GM12872 (cell line): ENCODE measurements around the gene CDADC1.

Experiments used
- TF ChIP-seq, protein P1 (sequence below): IDR thresholded peaks from 3 replicates; pipeline ENCODE4 v1.5.1; 2011; ENCODE audit warnings: low read depth, mild to moderate bottlenecking, low read length, moderate library complexity; ENCODE audit not compliant: insufficient read depth

The CDADC1 gene

DNA sequence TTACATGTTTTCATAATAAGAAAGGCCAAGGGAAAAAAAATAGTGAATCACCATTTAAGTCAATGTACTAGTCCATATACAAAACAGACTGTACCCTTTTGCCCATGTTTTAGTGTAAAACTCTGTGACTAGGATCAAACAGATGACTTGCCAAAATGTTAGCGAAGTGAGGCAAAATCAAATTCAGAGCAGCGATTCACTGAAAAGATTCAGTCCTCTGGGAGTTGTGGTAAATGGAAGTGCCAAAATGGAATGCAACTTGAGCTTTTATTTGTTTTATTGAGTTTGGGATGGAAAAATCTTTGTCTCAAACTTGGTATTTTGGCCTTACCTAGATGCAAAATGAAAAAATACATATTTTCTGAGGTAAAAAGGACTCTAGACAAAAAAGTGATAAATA lies 9.1 kb downstream of the CDADC1 start:
- TF ChIP-seq, protein P1, sequence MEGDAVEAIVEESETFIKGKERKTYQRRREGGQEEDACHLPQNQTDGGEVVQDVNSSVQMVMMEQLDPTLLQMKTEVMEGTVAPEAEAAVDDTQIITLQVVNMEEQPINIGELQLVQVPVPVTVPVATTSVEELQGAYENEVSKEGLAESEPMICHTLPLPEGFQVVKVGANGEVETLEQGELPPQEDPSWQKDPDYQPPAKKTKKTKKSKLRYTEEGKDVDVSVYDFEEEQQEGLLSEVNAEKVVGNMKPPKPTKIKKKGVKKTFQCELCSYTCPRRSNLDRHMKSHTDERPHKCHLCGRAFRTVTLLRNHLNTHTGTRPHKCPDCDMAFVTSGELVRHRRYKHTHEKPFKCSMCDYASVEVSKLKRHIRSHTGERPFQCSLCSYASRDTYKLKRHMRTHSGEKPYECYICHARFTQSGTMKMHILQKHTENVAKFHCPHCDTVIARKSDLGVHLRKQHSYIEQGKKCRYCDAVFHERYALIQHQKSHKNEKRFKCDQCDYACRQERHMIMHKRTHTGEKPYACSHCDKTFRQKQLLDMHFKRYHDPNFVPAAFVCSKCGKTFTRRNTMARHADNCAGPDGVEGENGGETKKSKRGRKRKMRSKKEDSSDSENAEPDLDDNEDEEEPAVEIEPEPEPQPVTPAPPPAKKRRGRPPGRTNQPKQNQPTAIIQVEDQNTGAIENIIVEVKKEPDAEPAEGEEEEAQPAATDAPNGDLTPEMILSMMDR, result no peak

DNA sequence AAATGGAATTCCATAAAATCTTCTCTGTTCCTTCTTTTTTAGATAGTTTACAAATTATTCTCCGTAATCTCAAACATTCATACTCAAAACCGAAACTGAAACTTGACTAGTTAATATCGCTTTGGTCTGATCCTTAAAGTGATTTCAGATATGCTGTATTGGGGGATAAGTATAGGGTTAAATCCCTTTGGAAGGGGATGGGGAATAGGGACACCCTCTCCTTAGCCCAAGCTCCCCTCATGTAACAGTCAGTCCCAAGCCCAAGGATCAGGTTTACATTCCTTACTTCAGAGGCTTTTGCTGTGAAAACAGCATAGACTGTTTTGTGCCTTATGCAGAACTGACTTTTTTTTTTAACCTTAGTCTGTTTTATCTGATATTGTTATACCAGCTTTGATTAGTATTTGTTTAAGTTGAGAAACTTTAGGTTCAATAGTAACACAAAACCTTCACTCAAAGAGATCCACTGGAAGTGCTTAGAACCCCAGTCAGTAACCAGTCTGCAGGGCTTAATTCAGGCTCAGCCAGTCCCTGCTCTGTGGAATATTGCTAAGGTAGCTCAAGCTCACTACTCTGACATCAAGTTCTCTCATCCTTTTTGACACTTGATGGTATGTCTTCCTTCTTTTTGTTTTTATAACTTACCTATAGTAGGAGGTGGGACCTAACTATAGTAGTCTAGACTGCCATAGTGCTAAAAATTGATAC lies 10.5 kb downstream of the CDADC1 start:
- TF ChIP-seq, protein P1, result no peak

DNA sequence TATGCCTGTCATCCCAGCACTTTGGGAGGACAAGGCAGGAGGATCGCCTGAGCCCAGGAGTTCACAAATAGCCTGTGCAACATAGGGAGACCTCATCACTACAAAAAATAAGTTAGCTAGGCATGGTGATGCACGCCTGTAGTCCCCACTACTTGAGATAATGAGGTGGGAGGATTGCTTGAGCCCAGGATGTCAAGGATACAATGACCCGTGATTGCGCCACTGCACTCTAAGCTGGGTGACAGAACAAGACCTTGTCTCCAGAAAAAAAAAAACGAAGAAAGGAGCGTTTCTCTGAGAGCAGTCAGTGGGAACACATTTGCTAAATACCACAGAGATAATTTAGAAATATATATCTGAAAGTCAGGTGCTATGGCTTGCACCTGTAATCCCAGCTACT lies 11.9 kb downstream of the CDADC1 start:
- TF ChIP-seq, protein P1, result no peak

DNA sequence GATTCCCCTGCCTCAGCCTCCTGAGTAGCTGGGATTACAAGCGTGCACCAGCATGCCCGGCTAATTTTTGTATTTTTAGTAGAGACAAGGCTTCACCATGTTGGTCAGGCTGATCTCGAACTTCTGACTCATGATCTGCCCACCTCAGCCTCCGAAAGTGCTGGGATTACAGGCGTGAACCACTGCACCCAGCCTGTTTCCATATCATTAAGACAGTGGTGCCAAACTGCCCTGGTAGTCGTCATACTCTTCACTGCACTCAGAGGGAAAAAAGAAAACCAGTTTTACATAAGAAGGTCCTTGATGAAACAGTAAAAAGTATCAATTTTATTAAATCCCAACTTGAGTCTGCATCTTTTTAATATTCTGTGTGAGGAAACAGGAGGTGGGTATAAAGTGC lies 14.9 kb downstream of the CDADC1 start:
- TF ChIP-seq, protein P1, result no peak

DNA sequence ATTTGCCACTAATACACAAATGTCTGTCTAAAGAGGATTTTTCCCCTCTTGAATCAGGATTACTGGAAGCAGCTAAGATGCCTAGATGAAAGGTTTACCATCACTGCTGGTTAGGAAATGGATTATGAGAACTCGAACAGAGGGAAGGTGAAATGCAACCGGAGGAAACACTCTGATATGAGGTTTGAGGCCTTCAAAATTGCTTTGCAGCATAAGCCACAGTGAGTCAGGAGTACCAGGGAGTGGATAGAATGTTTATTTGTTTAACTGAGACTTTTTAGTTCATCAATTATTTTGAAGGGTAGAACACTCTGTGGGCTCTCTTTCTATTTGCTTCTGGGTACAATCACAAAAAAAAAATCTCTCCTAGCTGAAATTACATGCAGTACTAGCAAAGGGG lies 18.1 kb downstream of the CDADC1 start:
- TF ChIP-seq, protein P1, result no peak

DNA sequence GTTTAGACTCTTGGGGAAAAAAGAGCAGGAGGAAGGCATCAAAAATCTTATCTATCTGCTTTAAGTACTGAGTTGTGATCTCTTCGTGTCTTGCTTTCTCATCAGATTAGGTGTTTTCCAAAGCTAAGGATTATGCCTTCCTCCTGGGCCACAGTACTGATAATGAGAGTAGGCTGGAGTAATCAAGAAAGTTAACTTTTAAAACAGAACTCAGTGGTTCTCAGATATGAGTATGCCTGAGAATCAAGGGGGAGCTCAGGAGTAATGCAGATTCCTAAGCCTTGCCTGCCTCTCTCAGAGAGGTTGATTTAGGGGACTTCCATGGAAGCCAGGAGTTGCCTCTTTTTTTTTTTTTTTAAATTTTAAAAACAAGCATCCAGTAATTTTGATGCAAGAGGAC lies 23.5 kb downstream of the CDADC1 start:
- TF ChIP-seq, protein P1, result no peak

DNA sequence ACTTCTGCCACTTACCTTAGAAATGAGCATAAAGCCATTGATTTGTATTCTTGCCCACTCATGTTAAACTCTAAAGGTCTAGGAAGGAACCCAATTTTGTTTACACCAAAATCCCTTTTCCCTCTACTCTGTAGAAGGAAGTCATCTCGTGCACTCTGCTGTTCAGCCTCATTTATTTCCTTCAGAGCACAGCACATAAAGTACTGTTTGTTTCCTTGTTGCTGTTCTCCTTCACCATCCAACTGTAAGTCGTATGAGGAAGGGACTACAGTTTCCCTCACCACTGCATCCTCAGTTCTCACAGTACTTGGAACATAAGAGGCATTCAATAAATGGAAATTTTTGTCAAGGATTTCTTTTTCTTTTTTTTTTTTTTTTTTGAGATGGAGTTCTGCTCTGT lies 24.6 kb downstream of the CDADC1 start:
- TF ChIP-seq, protein P1, result no peak
